Transverse colon (tissue), 4 donors: ENCODE results near the gene EHMT1. TPM values are rescaled to one million over a fixed set of nuclear protein-coding genes. Genes with fewer than 3 reads are reported as not detected.

Source experiments
- DNase-seq: peaks from one replicate; pipeline ENCODE4 v3.0.0-alpha.2; 2019
- H3K27ac ChIP-seq, 4 donors: fragments of 200-600 bp; sonication (generic); 2 replicates each; pipeline ENCODE4 v1.5.1; 2016 to 2018; ENCODE audit warnings: inconsistent platforms in 4 of 4
- H3K27me3 ChIP-seq: fragments of 200-600 bp; sonication (generic); 2 replicates; pipeline ENCODE4 v1.5.1; 2017; ENCODE audit warnings: inconsistent platforms
- H3K36me3 ChIP-seq, 4 donors: fragments of 200-600 bp; sonication (generic); 2 replicates each; pipeline ENCODE4 v1.5.1; 2017 to 2019; ENCODE audit warnings: inconsistent platforms in 4 of 4
- H3K4me1 ChIP-seq, 4 donors: fragments of 200-600 bp; sonication (generic); 2 replicates each; pipeline ENCODE4 v1.5.1; 2017 to 2020; ENCODE audit warnings: inconsistent platforms in 4 of 4
- H3K4me3 ChIP-seq, 4 donors: fragments of 200-600 bp; sonication (generic); 1 replicate in 1 of 4; 2 replicates in 3 of 4; pipeline versions ENCODE4 v1.5.1 to v1.6.1; 2017 to 2019; ENCODE audit warnings: inconsistent platforms in 4 of 4
- H3K9me3 ChIP-seq, 2 donors: fragments of 200-600 bp; sonication (generic); 2 replicates each; pipeline ENCODE4 v1.5.1; 2017 to 2019; ENCODE audit warnings: inconsistent platforms in 2 of 2
- EP300 ChIP-seq: sonication (generic); formaldehyde crosslinking; IDR thresholded peaks from one replicate; pipeline ENCODE4 v1.6.1; 2017; ENCODE audit warnings: antibody characterized with exemption, low read depth
- POLR2A ChIP-seq: fragments of 450-650 bp; IDR thresholded peaks from one replicate; pipeline ENCODE4 v1.6.1; 2016; ENCODE audit warnings: antibody characterized with exemption, mild to moderate bottlenecking, moderate library complexity
- POLR2AphosphoS5 ChIP-seq, 3 donors: sonication (generic); formaldehyde crosslinking; IDR thresholded peaks; one replicate each; pipeline ENCODE4 v1.6.1; 2016; ENCODE audit warnings: antibody characterized with exemption in 3 of 3
- WGBS, 2 donors: methylation state at CpG; one replicate each; pipeline ENCODE4 v1.1.5; 2018; ENCODE audit warnings: low coverage in 1 of 2; 5-methylcytosine and 5-hydroxymethylcytosine counted together
- in situ Hi-C, 4 donors: fragments of 200-750 bp; cut with MboI; loops; one replicate each; pipeline versions ENCODE4 v1.15.0 to v1.15.1; 2017; ENCODE audit warnings: low sequenced_read_pairs in 3 of 4, low pct_ligation_motif_present in 1 of 4, low pct_unique_long_range_greater_than_20kb in 1 of 4
- intact Hi-C: fragments of 100-400 bp; cut with DNase I; formaldehyde crosslinking; loops from one replicate; pipeline ENCODE4 v1.15.1; 2023; ENCODE audit warnings: low total_unique reads
- total RNA-seq, 4 donors: library from RNA; depleted of rRNA; stranded (reverse); fragments of >200 nt; gene quantifications; one replicate each; pipeline ENCODE4 v1.1.0, GENCODE V29; 2016
- TF ChIP-seq, protein P1 (sequence below), 5 experiments: fragments of 200-600 bp in 3 of 5; fragments of 450-650 bp in 2 of 5; sonication (generic) in 3 of 5; IDR thresholded peaks; 1 replicate in 2 of 5; 2 replicates in 3 of 5; pipeline ENCODE4 v1.5.1; 2016 to 2017; ENCODE audit warnings: antibody characterized with exemption in 5 of 5, inconsistent platforms in 3 of 5, mild to moderate bottlenecking in 2 of 5, moderate library complexity in 1 of 5

The EHMT1 gene
- total RNA-seq, 4 donors from 2014 or later, result 93.8 to 184 (median 139) TPM

- WGBS, 2 donors, result 79 to 91% methylated on average over 8 to 15 of the region's 15 CpGs
- Histone ChIP-seq H3K36me3 (peaks cover 0 to 5% (median 0%) of the 10 kb centered on the region in 4 donors), H3K27ac (no peak overlapping the region), H3K4me3 (no peak overlapping the region), H3K4me1 (peaks cover 0 to 7% (median 0%) of the 10 kb centered on the region in 4 donors), H3K27me3 (no peaks in the 10 kb centered on the region), H3K9me3 (no peaks in the 10 kb centered on the region)
- TF ChIP-seq, protein P1, sequence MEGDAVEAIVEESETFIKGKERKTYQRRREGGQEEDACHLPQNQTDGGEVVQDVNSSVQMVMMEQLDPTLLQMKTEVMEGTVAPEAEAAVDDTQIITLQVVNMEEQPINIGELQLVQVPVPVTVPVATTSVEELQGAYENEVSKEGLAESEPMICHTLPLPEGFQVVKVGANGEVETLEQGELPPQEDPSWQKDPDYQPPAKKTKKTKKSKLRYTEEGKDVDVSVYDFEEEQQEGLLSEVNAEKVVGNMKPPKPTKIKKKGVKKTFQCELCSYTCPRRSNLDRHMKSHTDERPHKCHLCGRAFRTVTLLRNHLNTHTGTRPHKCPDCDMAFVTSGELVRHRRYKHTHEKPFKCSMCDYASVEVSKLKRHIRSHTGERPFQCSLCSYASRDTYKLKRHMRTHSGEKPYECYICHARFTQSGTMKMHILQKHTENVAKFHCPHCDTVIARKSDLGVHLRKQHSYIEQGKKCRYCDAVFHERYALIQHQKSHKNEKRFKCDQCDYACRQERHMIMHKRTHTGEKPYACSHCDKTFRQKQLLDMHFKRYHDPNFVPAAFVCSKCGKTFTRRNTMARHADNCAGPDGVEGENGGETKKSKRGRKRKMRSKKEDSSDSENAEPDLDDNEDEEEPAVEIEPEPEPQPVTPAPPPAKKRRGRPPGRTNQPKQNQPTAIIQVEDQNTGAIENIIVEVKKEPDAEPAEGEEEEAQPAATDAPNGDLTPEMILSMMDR (IDR thresholded peaks at IDR 0.05), result no peak
- TF ChIP-seq POLR2A (no peak), POLR2AphosphoS5 (IDR thresholded peaks at IDR 0.05) (no peak), EP300 (no peak)
- in situ Hi-C loops (no loop called here), intact Hi-C loops (no loop called here)
- DNase-seq, result no peak
Measured at GRCh38 chr9:137647096-137647714, 28.4 kb downstream of the EHMT1 start.

DNA sequence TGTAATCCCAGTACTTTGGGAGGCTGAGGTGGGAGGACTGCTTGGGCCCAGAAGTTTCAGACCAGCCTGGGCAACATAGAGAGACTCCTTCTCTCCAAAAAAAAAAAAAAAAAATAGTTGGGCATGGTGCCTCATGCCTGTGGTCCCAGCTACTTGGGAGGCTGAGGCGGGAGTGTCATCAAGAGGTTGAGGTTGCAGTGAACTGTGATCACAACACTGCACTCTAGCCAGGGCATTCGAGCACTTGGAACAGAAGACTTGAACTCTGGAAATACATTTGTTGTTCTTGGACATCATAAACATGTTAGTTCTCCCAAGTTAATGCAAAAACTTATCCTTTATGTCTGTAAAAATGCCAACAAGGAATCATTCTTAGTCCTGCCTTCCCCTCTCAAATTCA is 29.6 kb downstream of the EHMT1 start:
- Histone ChIP-seq H3K36me3 (peaks cover 0 to 5% (median 0%) of the 10 kb centered on the region in 4 donors), H3K27me3 (no peaks in the 10 kb centered on the region)
- in situ Hi-C loops, result no loop called here

DNA sequence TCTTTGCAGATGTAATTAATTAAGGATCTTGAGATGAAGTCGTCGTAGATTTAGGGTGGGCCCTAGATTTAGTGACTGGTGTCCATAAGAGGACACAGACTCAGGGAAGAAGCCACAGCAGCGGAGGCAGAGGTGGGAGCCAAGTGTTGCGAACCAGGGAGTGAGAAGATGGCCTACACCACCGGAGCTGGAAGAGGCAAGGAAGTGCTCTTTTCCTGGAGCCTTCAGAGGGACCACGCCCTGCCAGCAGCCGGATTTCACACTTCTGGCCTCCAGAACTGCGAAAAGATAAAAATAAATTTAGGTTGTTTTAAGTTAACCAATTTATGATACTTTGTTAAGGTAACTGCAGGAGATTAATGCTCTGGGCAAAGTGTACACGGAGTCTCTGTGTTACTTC is 30.7 kb downstream of the EHMT1 start:
- 83 to 84% methylated on average over 6 to 9 of the region's 9 CpGs for WGBS, 2 donors
- intact Hi-C loops, result no loop called here
- H3K36me3 ChIP-seq, result peaks cover 0 to 5% (median 0%) of the 10 kb centered on the region in 4 donors

More for the DNA sequence above, 29.6 kb downstream of the EHMT1 start:
- DNase-seq, result no peak
- no peak overlapping the region for H3K4me3 ChIP-seq
- 89 to 94% methylated on average over 2 of the region's 2 CpGs for WGBS, 2 donors
- H3K27ac ChIP-seq, result no peak overlapping the region
- H3K9me3 ChIP-seq, result no peaks in the 10 kb centered on the region
- H3K4me1 ChIP-seq, result peaks cover 0 to 7% (median 0%) of the 10 kb centered on the region in 4 donors
- intact Hi-C loops, result no loop called here
- TF ChIP-seq EP300 (no peak), POLR2AphosphoS5 (IDR thresholded peaks at IDR 0.05) (no peak), POLR2A (no peak)
- TF ChIP-seq, protein P1 (IDR thresholded peaks at IDR 0.05), result no peak

GRCh38 chr9:137650259-137650658 is 31.5 kb downstream of the EHMT1 start:
- H3K27me3 ChIP-seq, result no peaks in the 10 kb centered on the region
- no peak for DNase-seq
- peaks cover 0 to 5% (median 0%) of the 10 kb centered on the region in 4 donors for H3K36me3 ChIP-seq
- no peaks in the 10 kb centered on the region for H3K9me3 ChIP-seq
- H3K27ac ChIP-seq, result no peak overlapping the region
- in situ Hi-C loops, result no loop called here
- H3K4me3 ChIP-seq, result no peak overlapping the region
- peaks cover 0 to 7% (median 0%) of the 10 kb centered on the region in 4 donors for H3K4me1 ChIP-seq
- 85 to 87% methylated on average over 2 of the region's 2 CpGs for WGBS, 2 donors
- TF ChIP-seq, protein P1 (IDR thresholded peaks at IDR 0.05), result no peak
- no peak for TF ChIP-seq POLR2AphosphoS5 (IDR thresholded peaks at IDR 0.05)
- intact Hi-C loops, result no loop called here

More for the DNA sequence above, 30.7 kb downstream of the EHMT1 start:
- in situ Hi-C loops, result no loop called here
- TF ChIP-seq, protein P1 (IDR thresholded peaks at IDR 0.05), result no peak
- TF ChIP-seq POLR2AphosphoS5 (IDR thresholded peaks at IDR 0.05) (no peak), POLR2A (no peak), EP300 (no peak)
- no peak for DNase-seq
- Histone ChIP-seq H3K4me3 (no peak overlapping the region), H3K27me3 (no peaks in the 10 kb centered on the region), H3K27ac (no peak overlapping the region), H3K4me1 (peaks cover 0 to 7% (median 0%) of the 10 kb centered on the region in 4 donors), H3K9me3 (no peaks in the 10 kb centered on the region)
